DND-41 (cell line): ENCODE measurements around the gene CACNA1D.

ENCODE experiments used
- ATAC-seq: fragments of 200-7000 bp; cut with Tn5 transposase; 3 replicates; pipeline ENCODE4 v1.9.1; 2021; ENCODE audit warnings: low read depth; ENCODE audit not compliant: insufficient read depth
- DNase-seq: peaks from one replicate; pipeline ENCODE4 v3.0.0-alpha.2; 2020
- H2AFZ ChIP-seq: 2 replicates; pipeline ENCODE4 v1.6.0; 2012; ENCODE audit warnings: low read depth, low read length
- H3K27ac ChIP-seq: 2 replicates; pipeline ENCODE4 v1.5.1; 2012; ENCODE audit warnings: low read length, inconsistent platforms
- H3K27me3 ChIP-seq: fragments of 200-600 bp; sonication (generic); 2 replicates; pipeline ENCODE4 v1.6.0; 2012; ENCODE audit warnings: low read length, mild to moderate bottlenecking, inconsistent platforms; ENCODE audit not compliant: insufficient read depth, poor library complexity
- H3K36me3 ChIP-seq: 2 replicates; pipeline ENCODE4 v1.5.1; 2012; ENCODE audit warnings: low read length, inconsistent platforms; ENCODE audit not compliant: insufficient read depth
- H3K4me1 ChIP-seq: 2 replicates; pipeline ENCODE4 v1.5.1; 2012; ENCODE audit warnings: mild to moderate bottlenecking, low read length; ENCODE audit not compliant: insufficient read depth
- H3K4me2 ChIP-seq: 2 replicates; pipeline ENCODE4 v1.6.0; 2012; ENCODE audit warnings: mild to moderate bottlenecking, moderate library complexity, low read length, inconsistent platforms; ENCODE audit not compliant: insufficient read depth
- H3K4me3 ChIP-seq, 2 experiments: fragments of 200-600 bp in 1 of 2; shearing (Covaris generic) in 1 of 2; 2 replicates each; pipeline ENCODE4 v1.5.1; 2012 to 2016; ENCODE audit warnings: inconsistent platforms in 2 of 2, low read length in 2 of 2, mild to moderate bottlenecking in 2 of 2, low read depth in 1 of 2, moderate library complexity in 1 of 2
- H3K79me2 ChIP-seq: 2 replicates; pipeline ENCODE4 v1.6.0; 2012; ENCODE audit warnings: low read length, inconsistent platforms; ENCODE audit not compliant: insufficient read depth
- H3K9ac ChIP-seq: 2 replicates; pipeline ENCODE4 v1.6.0; 2012; ENCODE audit warnings: low read depth, mild to moderate bottlenecking, inconsistent platforms, low read length, moderate library complexity
- H3K9me3 ChIP-seq: 2 replicates; pipeline ENCODE4 v1.5.1; 2012; ENCODE audit warnings: low read length, moderate library complexity, mild to moderate bottlenecking, inconsistent platforms; ENCODE audit not compliant: insufficient read depth, severe bottlenecking
- H4K20me1 ChIP-seq: 2 replicates; pipeline ENCODE4 v1.6.0; 2012; ENCODE audit warnings: low read length; ENCODE audit not compliant: insufficient read depth
- EZH2 ChIP-seq: IDR thresholded peaks from 3 replicates; pipeline ENCODE4 v1.6.1; 2012; ENCODE audit warnings: borderline replicate concordance, low read depth, mild to moderate bottlenecking, moderate library complexity, low read length, inconsistent platforms; ENCODE audit not compliant: severe bottlenecking
- TF ChIP-seq, protein P1 (sequence below): IDR thresholded peaks from 2 replicates; pipeline ENCODE4 v1.5.1; 2012; ENCODE audit warnings: borderline replicate concordance, low read length, moderate library complexity, mild to moderate bottlenecking; ENCODE audit not compliant: poor library complexity, severe bottlenecking; ENCODE audit errors: extremely low read depth

CACNA1D gene

DNA sequence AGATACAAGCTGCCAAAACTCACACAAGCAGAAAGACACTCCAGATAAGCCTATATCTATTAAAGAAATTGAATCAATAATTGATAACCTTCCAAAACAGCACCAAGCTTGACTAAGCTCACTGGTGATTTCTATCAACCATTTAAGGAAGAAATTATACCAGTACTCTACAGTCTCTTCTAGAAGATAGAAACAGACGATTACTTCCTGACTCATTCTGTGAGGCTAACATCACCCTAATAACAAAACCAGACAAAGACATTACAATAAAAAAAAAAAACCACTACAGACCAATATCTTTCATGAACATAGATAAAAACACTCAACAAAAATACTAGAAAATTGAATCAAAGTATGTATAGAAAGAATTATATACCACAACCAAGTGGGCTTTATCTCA lies 331.6 kb downstream of the CACNA1D start:
- H2AFZ ChIP-seq, result no peak overlapping the region
- H3K79me2 ChIP-seq, result no peaks in the 10 kb centered on the region
- no peak overlapping the region for H3K9ac ChIP-seq
- no peak overlapping the region for H3K4me3 ChIP-seq
- peaks cover 7% of the 10 kb centered on the region for H3K27me3 ChIP-seq
- no peaks in the 10 kb centered on the region for H3K9me3 ChIP-seq
- TF ChIP-seq EZH2, result no peak
- TF ChIP-seq, protein P1, sequence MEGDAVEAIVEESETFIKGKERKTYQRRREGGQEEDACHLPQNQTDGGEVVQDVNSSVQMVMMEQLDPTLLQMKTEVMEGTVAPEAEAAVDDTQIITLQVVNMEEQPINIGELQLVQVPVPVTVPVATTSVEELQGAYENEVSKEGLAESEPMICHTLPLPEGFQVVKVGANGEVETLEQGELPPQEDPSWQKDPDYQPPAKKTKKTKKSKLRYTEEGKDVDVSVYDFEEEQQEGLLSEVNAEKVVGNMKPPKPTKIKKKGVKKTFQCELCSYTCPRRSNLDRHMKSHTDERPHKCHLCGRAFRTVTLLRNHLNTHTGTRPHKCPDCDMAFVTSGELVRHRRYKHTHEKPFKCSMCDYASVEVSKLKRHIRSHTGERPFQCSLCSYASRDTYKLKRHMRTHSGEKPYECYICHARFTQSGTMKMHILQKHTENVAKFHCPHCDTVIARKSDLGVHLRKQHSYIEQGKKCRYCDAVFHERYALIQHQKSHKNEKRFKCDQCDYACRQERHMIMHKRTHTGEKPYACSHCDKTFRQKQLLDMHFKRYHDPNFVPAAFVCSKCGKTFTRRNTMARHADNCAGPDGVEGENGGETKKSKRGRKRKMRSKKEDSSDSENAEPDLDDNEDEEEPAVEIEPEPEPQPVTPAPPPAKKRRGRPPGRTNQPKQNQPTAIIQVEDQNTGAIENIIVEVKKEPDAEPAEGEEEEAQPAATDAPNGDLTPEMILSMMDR, result no peak
- H3K27ac ChIP-seq, result no peak overlapping the region
- H3K4me1 ChIP-seq, result no peaks in the 10 kb centered on the region
- DNase-seq (no peak), ATAC-seq (no peak)
- no peaks in the 10 kb centered on the region for H3K36me3 ChIP-seq
- H3K4me2 ChIP-seq, result no peak overlapping the region
- no peaks in the 10 kb centered on the region for H4K20me1 ChIP-seq

GRCh38 chr3:53828581-53828980 lies 334.2 kb downstream of the CACNA1D start:
- ATAC-seq (no peak), DNase-seq (no peak)
- Histone ChIP-seq H3K4me1 (no peaks in the 10 kb centered on the region), H4K20me1 (no peaks in the 10 kb centered on the region), H3K4me3 (no peak overlapping the region), H3K9me3 (no peaks in the 10 kb centered on the region), H3K36me3 (no peaks in the 10 kb centered on the region), H3K79me2 (no peaks in the 10 kb centered on the region), H3K4me2 (no peak overlapping the region), H3K27ac (no peak overlapping the region), H3K9ac (no peak overlapping the region), H2AFZ (no peak overlapping the region), H3K27me3 (peaks cover 7% of the 10 kb centered on the region)
- TF ChIP-seq, protein P1, result no peak
- no peak for TF ChIP-seq EZH2

DNA sequence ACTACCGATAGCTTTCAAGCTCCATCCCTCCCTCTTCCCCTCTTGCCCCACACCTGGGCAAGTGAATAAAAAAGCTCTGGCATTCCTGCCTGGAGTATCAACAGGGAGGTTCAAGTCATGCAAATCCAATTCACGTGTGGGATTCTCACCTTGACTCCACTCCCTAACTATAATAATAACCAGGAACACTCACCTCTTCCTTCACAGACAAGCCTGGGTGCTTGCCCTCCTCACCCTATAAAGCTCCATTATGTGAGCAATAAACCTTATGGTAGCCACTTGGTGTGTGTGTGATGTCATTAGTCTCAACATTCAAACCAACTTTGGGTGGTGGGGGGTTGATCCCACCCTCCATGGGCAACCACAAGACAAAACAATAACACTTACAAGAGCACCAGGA lies 335.2 kb downstream of the CACNA1D start:
- ATAC-seq (no peak), DNase-seq (no peak)
- Histone ChIP-seq H3K79me2 (no peaks in the 10 kb centered on the region), H3K27me3 (peaks cover 7% of the 10 kb centered on the region), H3K9ac (no peak overlapping the region), H3K36me3 (no peaks in the 10 kb centered on the region), H3K9me3 (no peaks in the 10 kb centered on the region), H3K27ac (no peak overlapping the region), H3K4me1 (no peaks in the 10 kb centered on the region), H3K4me3 (no peak overlapping the region), H4K20me1 (no peaks in the 10 kb centered on the region), H3K4me2 (no peak overlapping the region), H2AFZ (no peak overlapping the region)
- no peak for TF ChIP-seq EZH2
- TF ChIP-seq, protein P1, result no peak

DNA sequence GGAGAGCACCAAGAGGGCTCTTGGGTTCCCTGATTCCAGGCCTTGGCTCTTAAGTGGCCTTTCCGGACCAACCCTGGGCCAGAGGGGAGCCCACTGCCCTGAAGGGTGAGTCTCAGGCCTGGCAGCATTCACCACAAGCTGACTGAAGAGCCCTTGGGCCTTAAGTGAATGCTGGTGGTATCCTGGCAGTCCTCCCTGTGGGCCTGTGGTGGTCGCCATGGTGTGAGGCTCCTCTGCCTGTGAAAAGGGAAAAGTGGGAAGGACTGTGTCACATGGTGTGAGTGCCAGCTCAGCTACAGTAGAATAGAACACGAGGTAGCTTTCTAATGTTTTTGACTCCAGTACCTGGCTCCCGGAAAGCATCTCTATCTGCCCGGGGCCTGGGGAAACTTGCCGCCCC lies 336.5 kb downstream of the CACNA1D start:
- Histone ChIP-seq H3K79me2 (no peaks in the 10 kb centered on the region), H3K36me3 (no peaks in the 10 kb centered on the region), H2AFZ (no peak overlapping the region), H3K9me3 (no peaks in the 10 kb centered on the region), H3K4me2 (no peak overlapping the region), H3K27ac (no peak overlapping the region), H4K20me1 (no peaks in the 10 kb centered on the region), H3K9ac (no peak overlapping the region), H3K27me3 (peaks cover 2% of the 10 kb centered on the region), H3K4me1 (no peaks in the 10 kb centered on the region), H3K4me3 (no peak overlapping the region)
- DNase-seq, result no peak
- no peak for ATAC-seq
- TF ChIP-seq, protein P1, result no peak
- no peak for TF ChIP-seq EZH2
